H1 (cell line): Measurements from ENCODE around the gene DHRS4L2.
"Not testable (repeated sequence)": the region's sequence is repeated elsewhere in the genome, so short reads cannot be mapped to it uniquely, and the experiment has no call there.

Source experiments
- CBX8 ChIP-seq: fragments of 300-800, 300-1000 bp; sonication (generic); IDR thresholded peaks from 2 replicates; pipeline ENCODE4 v1.7.1; 2016; ENCODE audit warnings: low read depth, low read length, borderline replicate concordance
- CTCF ChIP-seq, 3 experiments: IDR thresholded peaks; 1 replicate in 2 of 3; 2 replicates in 1 of 3; pipeline versions ENCODE4 v1.5.1 to v1.6.1; 2011; ENCODE audit warnings: low read length in 3 of 3, mild to moderate bottlenecking in 3 of 3, inconsistent platforms in 2 of 3, low read depth in 1 of 3, moderate library complexity in 1 of 3; ENCODE audit not compliant: insufficient read depth in 1 of 3; ENCODE audit errors: control extremely low read depth in 1 of 3
- EP300 ChIP-seq, 2 experiments: IDR thresholded peaks; 1 replicate in 1 of 2; 2 replicates in 1 of 2; pipeline ENCODE4 v1.6.1; 2011 to 2012; ENCODE audit warnings: low read depth in 2 of 2, low read length in 2 of 2, mild to moderate bottlenecking in 2 of 2, borderline replicate concordance in 1 of 2, inconsistent platforms in 1 of 2, moderate library complexity in 1 of 2
- POLR2A ChIP-seq, 2 experiments: IDR thresholded peaks; 1 replicate in 1 of 2; 2 replicates in 1 of 2; pipeline ENCODE4 v1.6.1; 2011; ENCODE audit warnings: low read depth in 2 of 2, low read length in 2 of 2, mild to moderate bottlenecking in 2 of 2; ENCODE audit errors: control extremely low read depth in 1 of 2
- POLR2AphosphoS5 ChIP-seq: IDR thresholded peaks from 2 replicates; pipeline ENCODE4 v1.6.1; 2011; ENCODE audit warnings: low read depth, low read length
- SIRT6 ChIP-seq: IDR thresholded peaks from one replicate; pipeline ENCODE4 v1.7.1; 2012; ENCODE audit warnings: low read length, inconsistent platforms
- SP1 ChIP-seq: IDR thresholded peaks from 2 replicates; pipeline ENCODE4 v1.6.1; 2011; ENCODE audit warnings: low read depth, low read length
- TAF1 ChIP-seq: IDR thresholded peaks from 2 replicates; pipeline ENCODE4 v1.6.1; 2011; ENCODE audit warnings: mild to moderate bottlenecking, low read depth, low read length
- TBP ChIP-seq: IDR thresholded peaks from 2 replicates; pipeline ENCODE4 v1.6.1; 2011; ENCODE audit warnings: low read depth, low read length, improper control_type of control experiment

- TF ChIP-seq CTCF (IDR thresholded peaks at IDR 0.05; ENCODE audit: control extremely low read depth in 1 of 3, insufficient read depth in 1 of 3, low read depth in 1 of 3, low read length in 3 of 3); EP300 (IDR thresholded peaks at IDR 0.05; ENCODE audit: borderline replicate concordance in 1 of 2, low read depth in 2 of 2, low read length in 2 of 2); CBX8; POLR2AphosphoS5; TBP; POLR2A (IDR thresholded peaks at IDR 0.05; ENCODE audit: control extremely low read depth in 1 of 2, low read depth in 2 of 2, low read length in 2 of 2); SIRT6; TAF1; SP1: not testable (repeated sequence)
Observed at GRCh38 chr14:24006471-24006816, 17.7 kb downstream of the DHRS4L2 start.
